HepG2 (cell line): ENCODE measurements around the gene LASP1. TPM values are rescaled to one million over a fixed set of nuclear protein-coding genes. Genes with fewer than 3 reads are reported as not detected.
A peak's percentile ranks its signal among the peaks of the same experiment; 100 is the strongest.

Experiments
- EP300 ChIP-seq, 3 experiments: sonication (generic) in 1 of 3; formaldehyde crosslinking in 1 of 3; IDR thresholded peaks; 2 replicates each; pipeline versions ENCODE4 v1.5.1 to v1.6.1; 2011 to 2020; ENCODE audit warnings: low read depth in 2 of 3, low read length in 2 of 3, borderline replicate concordance in 1 of 3, improper control_type of control experiment in 1 of 3, mild to moderate bottlenecking in 1 of 3, missing genetic modification reagents in 1 of 3, moderate library complexity in 1 of 3
- HNF4G ChIP-seq, 2 experiments: sonication (generic) in 1 of 2; formaldehyde crosslinking in 1 of 2; IDR thresholded peaks; 2 replicates each; pipeline versions ENCODE4 v1.4.0 to v1.6.1; 2011 to 2020; ENCODE audit warnings: borderline replicate concordance in 2 of 2, low read depth in 2 of 2, mild to moderate bottlenecking in 2 of 2, low read length in 1 of 2, missing genetic modification reagents in 1 of 2, moderate library complexity in 1 of 2
- HNRNPK ChIP-seq: fragments of 200-400 bp; formaldehyde crosslinking; IDR thresholded peaks from 2 replicates; pipeline ENCODE4 v1.6.1; 2018; ENCODE audit warnings: low read length, low read depth, moderate library complexity, mild to moderate bottlenecking; ENCODE audit not compliant: poor library complexity, severe bottlenecking
- POGZ ChIP-seq: sonication (generic); formaldehyde crosslinking; IDR thresholded peaks from 2 replicates; pipeline ENCODE4 v1.4.0; 2020; ENCODE audit warnings: mild to moderate bottlenecking, missing genetic modification reagents
- REPIN1 ChIP-seq: sonication (generic); formaldehyde crosslinking; IDR thresholded peaks from 2 replicates; pipeline ENCODE4 v1.8.0; 2022; ENCODE audit warnings: missing genetic modification reagents, low read depth, mild to moderate bottlenecking, borderline replicate concordance
- SRSF9 ChIP-seq: fragments of 200-400 bp; formaldehyde crosslinking; IDR thresholded peaks from 2 replicates; pipeline ENCODE4 v1.6.1; 2018; ENCODE audit warnings: borderline replicate concordance, mild to moderate bottlenecking, low read depth, low read length; ENCODE audit not compliant: insufficient read depth, poor library complexity, severe bottlenecking
- STAG1 ChIP-seq: sonication (generic); formaldehyde crosslinking; IDR thresholded peaks from 2 replicates; pipeline ENCODE4 v1.4.0; 2020; ENCODE audit warnings: missing genetic modification reagents
- ZNF121 ChIP-seq: sonication (generic); formaldehyde crosslinking; IDR thresholded peaks from 2 replicates; pipeline ENCODE4 v1.5.0; 2020; ENCODE audit warnings: mild to moderate bottlenecking, missing genetic modification reagents
- ZNF136 ChIP-seq: sonication (generic); formaldehyde crosslinking; IDR thresholded peaks from 2 replicates; pipeline ENCODE4 v1.8.1; 2022; ENCODE audit warnings: low read depth, mild to moderate bottlenecking, moderate library complexity, missing genetic modification reagents
- ZNF326 ChIP-seq: sonication (generic); formaldehyde crosslinking; IDR thresholded peaks from 2 replicates; pipeline ENCODE4 v1.4.0; 2020; ENCODE audit warnings: missing genetic modification reagents, borderline replicate concordance
- ZNF329 ChIP-seq: sonication (generic); formaldehyde crosslinking; IDR thresholded peaks from 2 replicates; pipeline ENCODE4 v1.9.0; 2021; ENCODE audit warnings: low read depth, mild to moderate bottlenecking, missing genetic modification reagents
- ZNF382 ChIP-seq: sonication (generic); formaldehyde crosslinking; IDR thresholded peaks from 2 replicates; pipeline ENCODE4 v1.5.0; 2020; ENCODE audit warnings: missing genetic modification reagents, mild to moderate bottlenecking, borderline replicate concordance
- ZNF383 ChIP-seq: sonication (generic); formaldehyde crosslinking; IDR thresholded peaks from 2 replicates; pipeline ENCODE4 v1.4.0; 2020; ENCODE audit warnings: missing genetic modification reagents, mild to moderate bottlenecking, borderline replicate concordance
- ZNF496 ChIP-seq: sonication (generic); formaldehyde crosslinking; IDR thresholded peaks from 2 replicates; pipeline ENCODE4 v1.8.1; 2023; ENCODE audit warnings: mild to moderate bottlenecking, moderate library complexity, missing genetic modification reagents; ENCODE audit not compliant: insufficient replicate concordance
- ZNF513 ChIP-seq: sonication (generic); formaldehyde crosslinking; conservative IDR thresholded peaks from 2 replicates; pipeline ENCODE4 v1.5.0; 2020; ENCODE audit warnings: missing genetic modification reagents
- ZNF563 ChIP-seq: sonication (generic); formaldehyde crosslinking; IDR thresholded peaks from 2 replicates; pipeline ENCODE4 v1.8.0; 2022; ENCODE audit warnings: mild to moderate bottlenecking, moderate library complexity, missing genetic modification reagents
- ZNF609 ChIP-seq: sonication (generic); formaldehyde crosslinking; IDR thresholded peaks from 2 replicates; pipeline ENCODE4 v1.4.0; 2020; ENCODE audit warnings: mild to moderate bottlenecking, missing genetic modification reagents, borderline replicate concordance
- ZNF75D ChIP-seq: sonication (generic); formaldehyde crosslinking; IDR thresholded peaks from 2 replicates; pipeline ENCODE4 v1.8.1; 2023; ENCODE audit warnings: missing genetic modification reagents, mild to moderate bottlenecking, borderline replicate concordance
- polyA plus RNA-seq, 8 experiments: library from polyadenylated mRNA; depleted of rRNA in 3 of 8; stranded (reverse) in 7 of 8; unstranded in 1 of 8; fragments of >200 nt; fragmentation: Illumina TruSeq in 4 of 8; extraction: Trizol in 4 of 8; gene quantifications; 2 replicates each; pipeline versions ENCODE4 v1.2.1 to v1.2.3, GENCODE V29; 2011 to 2016; ENCODE audit warnings: low read depth in 4 of 8, missing spikeins in 1 of 8, mixed read lengths in 1 of 8; ENCODE audit not compliant: insufficient read depth in 1 of 8
- total RNA-seq, 5 experiments: library from RNA; depleted of rRNA; stranded (reverse); fragments of >200 nt; fragmentation: Illumina TruSeq; extraction: Trizol; gene quantifications; 2 replicates each; pipeline ENCODE4 v1.2.3, GENCODE V29; 2016; ENCODE audit warnings: low read depth in 1 of 5
- TF ChIP-seq, protein P1 (sequence below): sonication (generic); formaldehyde crosslinking; IDR thresholded peaks from 2 replicates; pipeline ENCODE4 v1.9.0; 2021; ENCODE audit warnings: missing genetic modification reagents, borderline replicate concordance

The LASP1 gene
- total and polyA plus RNA-seq, 2 of the 13 experiments (the other 11 are each of a cell fraction or from before 2014, with no cell fraction given): 70.1 to 97.0 TPM

DNA sequence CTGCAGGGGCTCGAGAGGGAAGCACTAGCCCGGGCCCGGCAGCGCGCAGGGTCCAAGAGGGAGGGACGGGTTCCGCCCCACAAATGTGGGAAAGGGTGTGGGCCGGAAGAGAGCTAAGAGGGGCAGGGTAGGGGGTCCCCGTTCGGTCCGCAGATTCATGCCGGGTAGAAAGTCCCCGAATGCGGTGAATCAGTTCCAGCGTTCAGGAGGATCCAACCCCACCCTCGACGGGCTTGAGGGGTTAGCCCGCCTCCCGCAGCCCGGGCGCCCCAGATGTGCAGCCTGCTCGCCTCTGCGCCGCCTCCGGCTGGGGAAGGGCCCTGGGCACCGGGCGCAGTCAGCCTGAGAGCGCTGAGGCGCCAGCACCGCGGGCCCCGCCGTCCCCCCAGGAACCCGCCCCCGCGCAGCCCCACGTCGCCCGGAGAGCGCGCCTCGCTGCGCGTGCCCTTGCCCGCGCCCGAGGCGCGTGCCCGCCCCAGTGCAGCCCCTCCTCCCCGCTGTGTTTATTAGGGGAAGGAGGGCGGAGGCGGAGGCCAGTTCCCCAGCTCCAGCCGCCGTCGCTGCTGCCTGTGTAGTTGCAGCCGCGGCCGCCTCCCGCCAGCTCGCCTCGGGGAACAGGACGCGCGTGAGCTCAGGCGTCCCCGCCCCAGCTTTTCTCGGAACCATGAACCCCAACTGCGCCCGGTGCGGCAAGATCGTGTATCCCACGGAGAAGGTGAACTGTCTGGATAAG, at the start of gene LASP1 (continued):
- no peak for TF ChIP-seq ZNF382 (CRISPR knock-in tag)
- TF ChIP-seq ZNF326 (CRISPR knock-in tag): no peak
- no peak for TF ChIP-seq ZNF383
- peak; percentile 66; the same call in 1 of the 2 replicates for TF ChIP-seq ZNF563 (CRISPR knock-in tag)
- TF ChIP-seq ZNF609 (CRISPR knock-in tag): peak; percentile 72; the same call in 1 of the 2 replicates
- no peak for TF ChIP-seq SRSF9
- no peak for TF ChIP-seq STAG1 (CRISPR knock-in tag)
- no peak for TF ChIP-seq ZNF513
- TF ChIP-seq, protein P1, sequence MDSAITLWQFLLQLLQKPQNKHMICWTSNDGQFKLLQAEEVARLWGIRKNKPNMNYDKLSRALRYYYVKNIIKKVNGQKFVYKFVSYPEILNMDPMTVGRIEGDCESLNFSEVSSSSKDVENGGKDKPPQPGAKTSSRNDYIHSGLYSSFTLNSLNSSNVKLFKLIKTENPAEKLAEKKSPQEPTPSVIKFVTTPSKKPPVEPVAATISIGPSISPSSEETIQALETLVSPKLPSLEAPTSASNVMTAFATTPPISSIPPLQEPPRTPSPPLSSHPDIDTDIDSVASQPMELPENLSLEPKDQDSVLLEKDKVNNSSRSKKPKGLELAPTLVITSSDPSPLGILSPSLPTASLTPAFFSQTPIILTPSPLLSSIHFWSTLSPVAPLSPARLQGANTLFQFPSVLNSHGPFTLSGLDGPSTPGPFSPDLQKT (CRISPR knock-in tag): no peak
- TF ChIP-seq ZNF121 (CRISPR knock-in tag): peak; percentile 33; the same call in 1 of the 2 replicates
- TF ChIP-seq EP300 (IDR thresholded peaks at IDR 0.05; ENCODE audit: low read depth in 2 of 2, low read length in 2 of 2): peak in 1 of 2 experiments; percentile 47; a peak in 1 of 4 replicates
- no peak for TF ChIP-seq EP300 (CRISPR knock-in tag; IDR thresholded peaks at IDR 0.05; ENCODE audit: borderline replicate concordance)
- no peak for TF ChIP-seq ZNF75D
- peak; percentile 83 for TF ChIP-seq POGZ (CRISPR knock-in tag)
- peak; percentile 55 for TF ChIP-seq HNRNPK
- no peak for TF ChIP-seq ZNF496 (CRISPR knock-in tag)
- peak; percentile 76; the same call in 1 of the 2 replicates for TF ChIP-seq REPIN1
- TF ChIP-seq ZNF136 (CRISPR knock-in tag): peak; percentile 82
- TF ChIP-seq ZNF329 (CRISPR knock-in tag): peak; percentile 81; the same call in 1 of the 2 replicates
- no peak for TF ChIP-seq HNF4G (IDR thresholded peaks at IDR 0.05; ENCODE audit: borderline replicate concordance, low read depth, low read length)
- TF ChIP-seq HNF4G (CRISPR knock-in tag; IDR thresholded peaks at IDR 0.05; ENCODE audit: borderline replicate concordance, low read depth): no peak
